Parathyroid adenoma (tissue), 2 donors: ENCODE data around the gene DAAM2.

ENCODE experiments used
- H2AFZ ChIP-seq: fragments of 300-600 bp; sonication (generic); one replicate; pipeline ENCODE4 v1.7.0; 2017; ENCODE audit warnings: antibody characterized with exemption, mild to moderate bottlenecking
- H3K27ac ChIP-seq: fragments of 300-600 bp; sonication (generic); one replicate; pipeline ENCODE4 v1.7.0; 2017
- H3K27me3 ChIP-seq: fragments of 300-600 bp; sonication (generic); one replicate; pipeline ENCODE4 v1.7.0; 2017; ENCODE audit warnings: low read length; ENCODE audit not compliant: control insufficient read depth, insufficient read depth
- H3K36me3 ChIP-seq: fragments of 300-600 bp; sonication (generic); one replicate; pipeline ENCODE4 v1.7.0; 2017; ENCODE audit warnings: low read length; ENCODE audit not compliant: control insufficient read depth, insufficient read depth
- H3K4me1 ChIP-seq: fragments of 300-600 bp; sonication (generic); one replicate; pipeline ENCODE4 v1.7.0; 2017; ENCODE audit warnings: control low read depth
- H3K4me2 ChIP-seq: fragments of 300-600 bp; sonication (generic); one replicate; pipeline ENCODE4 v1.7.0; 2017; ENCODE audit warnings: low read length
- H3K4me3 ChIP-seq: fragments of 300-600 bp; sonication (generic); one replicate; pipeline ENCODE4 v1.7.0; 2017; ENCODE audit warnings: low read depth, low read length
- H3K79me2 ChIP-seq: fragments of 300-600 bp; sonication (generic); one replicate; pipeline ENCODE4 v1.7.0; 2017; ENCODE audit warnings: control low read depth
- H3K9ac ChIP-seq: fragments of 300-600 bp; sonication (generic); one replicate; pipeline ENCODE4 v1.7.0; 2017; ENCODE audit warnings: mild to moderate bottlenecking
- H3K9me3 ChIP-seq: fragments of 300-600 bp; sonication (generic); one replicate; pipeline ENCODE4 v1.7.0; 2017; ENCODE audit warnings: low read length; ENCODE audit not compliant: control insufficient read depth
- CTCF ChIP-seq: fragments of 300-600 bp; sonication (generic); IDR thresholded peaks from one replicate; pipeline ENCODE4 v1.7.0; 2017; ENCODE audit warnings: antibody characterized with exemption, mild to moderate bottlenecking
- donor health status: primary hyperparathyroidism.

DAAM2 gene

DNA sequence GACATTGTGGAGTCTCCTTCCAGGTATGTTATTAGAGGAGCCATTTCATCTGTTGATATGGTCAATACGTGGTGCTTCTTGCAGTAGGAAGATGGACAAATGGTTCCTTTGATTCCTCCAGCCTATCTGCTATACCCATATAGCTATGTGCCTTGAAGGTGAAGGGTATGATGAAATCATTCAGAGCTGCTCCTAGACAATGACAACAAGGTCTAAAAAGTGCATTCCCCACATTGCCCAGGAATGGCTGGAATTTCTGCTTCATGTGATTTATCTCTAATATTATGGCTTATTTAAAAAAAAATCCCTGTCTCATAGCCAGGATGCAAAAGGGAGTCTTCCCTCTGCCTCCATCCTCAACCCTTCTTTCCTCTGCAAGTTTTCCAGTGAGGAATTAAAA, 14.1 kb downstream of the DAAM2 start:
- H3K4me2 ChIP-seq = no peak overlapping the region
- H2AFZ ChIP-seq = no peak overlapping the region
- H3K27me3 ChIP-seq = no peaks in the 10 kb centered on the region
- H3K9me3 ChIP-seq = no peaks in the 10 kb centered on the region
- H3K9ac ChIP-seq = no peak overlapping the region
- H3K79me2 ChIP-seq = no peaks in the 10 kb centered on the region
- TF ChIP-seq CTCF = no peak
- H3K4me3 ChIP-seq = no peak overlapping the region
- H3K4me1 ChIP-seq = no peaks in the 10 kb centered on the region
- H3K27ac ChIP-seq = no peak overlapping the region
- H3K36me3 ChIP-seq = no peaks in the 10 kb centered on the region

GRCh38 chr6:39808346-39808745, 16.2 kb downstream of the DAAM2 start:
- Histone ChIP-seq H3K27ac (no peak overlapping the region), H3K27me3 (no peaks in the 10 kb centered on the region)

GRCh38 chr6:39808964-39809363, 16.8 kb downstream of the DAAM2 start:
- Histone ChIP-seq H3K36me3 (no peaks in the 10 kb centered on the region), H3K9me3 (no peaks in the 10 kb centered on the region), H3K9ac (no peak overlapping the region), H2AFZ (no peak overlapping the region), H3K4me3 (no peak overlapping the region), H3K27ac (no peak overlapping the region), H3K4me1 (no peaks in the 10 kb centered on the region), H3K79me2 (no peaks in the 10 kb centered on the region), H3K4me2 (no peak overlapping the region), H3K27me3 (no peaks in the 10 kb centered on the region)
- no peak for TF ChIP-seq CTCF

More at GRCh38 chr6:39808346-39808745, 16.2 kb downstream of the DAAM2 start:
- TF ChIP-seq CTCF = no peak
- no peaks in the 10 kb centered on the region for H3K79me2 ChIP-seq
- H3K9me3 ChIP-seq = no peaks in the 10 kb centered on the region
- no peaks in the 10 kb centered on the region for H3K4me1 ChIP-seq
- H3K4me2 ChIP-seq = no peak overlapping the region
- H3K4me3 ChIP-seq = no peak overlapping the region
- no peak overlapping the region for H2AFZ ChIP-seq
- H3K9ac ChIP-seq = no peak overlapping the region
- H3K36me3 ChIP-seq = no peaks in the 10 kb centered on the region

DNA sequence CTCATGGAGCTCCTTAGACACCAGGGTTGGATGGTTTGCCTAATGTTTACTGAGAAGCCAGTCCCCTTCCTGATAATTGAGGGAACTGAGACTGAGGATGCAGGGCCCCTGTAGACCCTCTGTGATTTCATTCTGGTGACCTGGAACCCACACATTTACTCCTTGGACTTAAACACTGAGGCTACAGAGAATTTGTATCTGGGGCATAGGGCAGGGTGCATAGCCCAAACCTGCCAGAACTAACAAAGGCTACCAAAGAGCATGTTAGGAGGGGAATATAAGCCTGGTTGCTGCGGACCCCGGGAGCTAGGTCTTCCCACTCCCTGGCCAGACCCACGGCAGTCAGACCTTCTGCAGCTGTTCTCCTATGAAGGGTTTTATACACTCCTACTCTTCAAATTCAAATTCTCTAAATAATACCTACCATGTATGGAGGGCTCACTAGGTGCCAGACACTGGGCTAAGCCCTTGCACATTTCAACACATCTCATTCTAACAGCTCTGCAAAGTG, 19.7 kb downstream of the DAAM2 start:
- no peak for TF ChIP-seq CTCF
- no peaks in the 10 kb centered on the region for H3K36me3 ChIP-seq
- no peak overlapping the region for H3K4me3 ChIP-seq
- no peak overlapping the region for H3K4me2 ChIP-seq
- no peak overlapping the region for H2AFZ ChIP-seq
- H3K79me2 ChIP-seq = no peaks in the 10 kb centered on the region
- no peak overlapping the region for H3K27ac ChIP-seq
- no peaks in the 10 kb centered on the region for H3K4me1 ChIP-seq
- H3K27me3 ChIP-seq = no peaks in the 10 kb centered on the region
- no peak overlapping the region for H3K9ac ChIP-seq
- no peaks in the 10 kb centered on the region for H3K9me3 ChIP-seq

DNA sequence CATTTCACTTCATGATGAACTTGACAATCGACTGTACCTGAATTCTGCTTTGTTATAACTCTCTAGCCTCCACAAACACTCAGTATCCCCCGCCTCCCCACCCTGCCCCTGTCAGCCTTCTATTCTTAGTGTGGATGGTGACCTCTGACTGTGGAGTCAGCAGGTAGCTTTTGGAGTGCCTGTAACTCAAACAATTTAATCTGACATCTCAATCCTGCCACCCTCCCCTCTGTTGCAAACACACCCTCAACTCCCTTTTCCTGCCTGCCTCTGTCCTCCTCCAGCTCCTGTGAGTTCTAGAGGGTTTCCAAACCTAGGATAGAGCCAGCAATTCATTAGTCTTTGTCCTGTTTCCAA, 20.3 kb downstream of the DAAM2 start:
- no peaks in the 10 kb centered on the region for H3K79me2 ChIP-seq
- H3K4me2 ChIP-seq = no peak overlapping the region
- no peaks in the 10 kb centered on the region for H3K27me3 ChIP-seq
- no peaks in the 10 kb centered on the region for H3K36me3 ChIP-seq
- H3K9ac ChIP-seq = no peak overlapping the region
- H3K4me1 ChIP-seq = no peaks in the 10 kb centered on the region
- H3K4me3 ChIP-seq = no peak overlapping the region
- peak overlapping the region; percentile 22 for H2AFZ ChIP-seq
- no peaks in the 10 kb centered on the region for H3K9me3 ChIP-seq
- peak overlapping the region; percentile 11 for H3K27ac ChIP-seq
- no peak for TF ChIP-seq CTCF
